SK-N-SH treated with all-trans-retinoic acid at 6 μM for 48 hours (cell line): ENCODE measurements around the gene MYO7A.

Experiments used
- ATAC-seq: fragments of 200-7000 bp; cut with Tn5 transposase; 3 replicates; pipeline ENCODE4 v1.9.1; 2020; ENCODE audit warnings: mild to moderate bottlenecking, moderate library complexity
- ARNTL ChIP-seq: fragments of 450-650 bp; formaldehyde crosslinking; IDR thresholded peaks from 2 replicates; pipeline ENCODE4 v1.5.0; 2020; ENCODE audit warnings: low read depth, mild to moderate bottlenecking, moderate library complexity, borderline replicate concordance
- BACH2 ChIP-seq: fragments of 250-450 bp; sonication (Bioruptor Pico); IDR thresholded peaks from 2 replicates; pipeline ENCODE4 v1.9.0; 2021; ENCODE audit warnings: mild to moderate bottlenecking, borderline replicate concordance
- CREB5 ChIP-seq: fragments of 250-450 bp; sonication (Bioruptor Pico); IDR thresholded peaks from 2 replicates; pipeline ENCODE4 v1.5.1; 2020; ENCODE audit warnings: low read depth, mild to moderate bottlenecking, moderate library complexity
- CSDC2 ChIP-seq: fragments of 250-450 bp; sonication (Bioruptor Pico); IDR thresholded peaks from 2 replicates; pipeline ENCODE4 v1.5.0; 2020; ENCODE audit warnings: mild to moderate bottlenecking, moderate library complexity
- CSRNP3 ChIP-seq: fragments of 250-450 bp; sonication (Bioruptor Pico); IDR thresholded peaks from 2 replicates; pipeline ENCODE4 v1.5.1; 2021; ENCODE audit warnings: mild to moderate bottlenecking, moderate library complexity
- ESRRG ChIP-seq: fragments of 250-450 bp; sonication (Bioruptor Pico); IDR thresholded peaks from 2 replicates; pipeline ENCODE4 v1.6.1; 2021; ENCODE audit warnings: mild to moderate bottlenecking
- GLIS3 ChIP-seq: fragments of 250-450 bp; sonication (Bioruptor Pico); IDR thresholded peaks from 2 replicates; pipeline ENCODE4 v1.5.0; 2020; ENCODE audit warnings: mild to moderate bottlenecking, moderate library complexity
- OSR1 ChIP-seq: fragments of 250-450 bp; sonication (Bioruptor Pico); IDR thresholded peaks from 2 replicates; pipeline ENCODE4 v1.8.0; 2022; ENCODE audit warnings: moderate library complexity, mild to moderate bottlenecking, inconsistent platforms
- PATZ1 ChIP-seq: fragments of 250-450 bp; sonication (Bioruptor Pico); IDR thresholded peaks from 2 replicates; pipeline ENCODE4 v1.8.0; 2020; ENCODE audit warnings: mild to moderate bottlenecking, moderate library complexity, borderline replicate concordance
- POU6F1 ChIP-seq: fragments of 250-450 bp; sonication (Bioruptor Pico); IDR thresholded peaks from 2 replicates; pipeline ENCODE4 v1.8.0; 2021; ENCODE audit warnings: low read depth, mild to moderate bottlenecking, moderate library complexity, borderline replicate concordance
- RARB ChIP-seq: fragments of 250-450 bp; sonication (Bioruptor Pico); IDR thresholded peaks from 2 replicates; pipeline ENCODE4 v1.8.0; 2021; ENCODE audit warnings: mild to moderate bottlenecking, moderate library complexity
- SNAI2 ChIP-seq: fragments of 250-450 bp; sonication (Bioruptor Pico); IDR thresholded peaks from 2 replicates; pipeline ENCODE4 v1.5.0; 2020; ENCODE audit warnings: mild to moderate bottlenecking, moderate library complexity
- TCF4 ChIP-seq: fragments of 250-450 bp; sonication (Bioruptor Pico); IDR thresholded peaks from 2 replicates; pipeline ENCODE4 v1.8.0; 2021; ENCODE audit warnings: mild to moderate bottlenecking, moderate library complexity, borderline replicate concordance
- TOX ChIP-seq: fragments of 250-450 bp; sonication (Bioruptor Pico); IDR thresholded peaks from 2 replicates; pipeline ENCODE4 v1.8.0; 2021; ENCODE audit warnings: mild to moderate bottlenecking, moderate library complexity, borderline replicate concordance
- TSHZ2 ChIP-seq: fragments of 250-450 bp; sonication (Bioruptor Pico); IDR thresholded peaks from 2 replicates; pipeline ENCODE4 v1.5.0; 2020; ENCODE audit warnings: mild to moderate bottlenecking, moderate library complexity
- ZC3H10 ChIP-seq: fragments of 250-450 bp; sonication (Bioruptor Pico); IDR thresholded peaks from 2 replicates; pipeline ENCODE4 v1.5.1; 2021; ENCODE audit warnings: mild to moderate bottlenecking, moderate library complexity
- ZFP3 ChIP-seq: fragments of 250-450 bp; sonication (Bioruptor Pico); IDR thresholded peaks from 2 replicates; pipeline ENCODE4 v1.5.0; 2020; ENCODE audit warnings: mild to moderate bottlenecking, moderate library complexity
- ZFP30 ChIP-seq: fragments of 450-650 bp; formaldehyde crosslinking; IDR thresholded peaks from 2 replicates; pipeline ENCODE4 v1.5.0; 2022; ENCODE audit warnings: mild to moderate bottlenecking, moderate library complexity
- ZNF565 ChIP-seq: fragments of 450-650 bp; formaldehyde crosslinking; conservative IDR thresholded peaks from 2 replicates; pipeline ENCODE4 v1.5.0; 2020; ENCODE audit warnings: low read depth, mild to moderate bottlenecking, moderate library complexity
- ZNF70 ChIP-seq: fragments of 450-650 bp; formaldehyde crosslinking; IDR thresholded peaks from 2 replicates; pipeline ENCODE4 v1.5.0; 2020; ENCODE audit warnings: mild to moderate bottlenecking, moderate library complexity
- ZNF8 ChIP-seq: fragments of 450-650 bp; formaldehyde crosslinking; IDR thresholded peaks from 2 replicates; pipeline ENCODE4 v1.5.0; 2020; ENCODE audit warnings: mild to moderate bottlenecking, moderate library complexity

The MYO7A gene

GRCh38 chr11:77200351-77201268, 72.6 kb downstream of the MYO7A start:
- no peak for TF ChIP-seq ZFP30 (CRISPR knock-in tag)
- TF ChIP-seq CREB5 (CRISPR knock-in tag), result no peak
- TF ChIP-seq ESRRG, result no peak
- no peak for TF ChIP-seq CSDC2 (CRISPR knock-in tag)
- TF ChIP-seq ARNTL, result no peak
- TF ChIP-seq POU6F1 (CRISPR knock-in tag), result no peak
- no peak for TF ChIP-seq ZNF70
- no peak for TF ChIP-seq TSHZ2 (CRISPR knock-in tag)
- no peak for TF ChIP-seq OSR1 (CRISPR knock-in tag)
- no peak for TF ChIP-seq TCF4 (CRISPR knock-in tag)
- no peak for TF ChIP-seq PATZ1
- TF ChIP-seq ZC3H10 (CRISPR knock-in tag), result no peak
- TF ChIP-seq ZNF565 (CRISPR knock-in tag), result no peak
- TF ChIP-seq ZFP3, result no peak
- TF ChIP-seq BACH2 (CRISPR knock-in tag), result no peak
- TF ChIP-seq GLIS3, result no peak
- TF ChIP-seq SNAI2, result no peak
- TF ChIP-seq TOX (CRISPR knock-in tag), result no peak
- TF ChIP-seq, all 23 proteins: peak for 0
- no peak for ATAC-seq

- ATAC-seq, result no peak
- TF ChIP-seq RARB (no peak), PATZ1 (no peak), ZFP30 (CRISPR knock-in tag) (no peak), ZC3H10 (CRISPR knock-in tag) (no peak), ARNTL (no peak), SNAI2 (no peak), TSHZ2 (CRISPR knock-in tag) (no peak), CSRNP3 (CRISPR knock-in tag) (no peak), POU6F1 (CRISPR knock-in tag) (no peak), ESRRG (no peak), ZFP3 (no peak), ZNF8 (CRISPR knock-in tag) (no peak), CREB5 (CRISPR knock-in tag) (no peak)
These were observed 73.3 kb downstream of the MYO7A start for GRCh38 chr11:77201370-77201769.
